Panc1 (cell line): ENCODE measurements around the gene NUP98. TPM values are rescaled to one million over a fixed set of nuclear protein-coding genes. Genes with fewer than 3 reads are reported as not detected.
A peak's percentile ranks its signal among the peaks of the same experiment; 100 is the strongest.

ENCODE experiments used
- ATAC-seq: fragments of 200-7000 bp; cut with Tn5 transposase; 2 replicates; pipeline ENCODE4 v1.9.1; 2020; ENCODE audit warnings: mild to moderate bottlenecking, moderate library complexity
- BruUV-seq: library from RNA; stranded (reverse); fragments of 400-500 nt; replicated peaks from 2 replicates; lab custom pipeline; 2021; lab: Mats Ljungman, UMichigan
- CTCF ChIA-PET: fragments of 300-600 bp; sonication (Branson Sonifier 250); formaldehyde crosslinking; loops from one replicate; lab custom pipeline; 2022; ENCODE audit warnings: antibody characterized with exemption; lab: Charles Lee
- POLR2A ChIA-PET: fragments of 300-600 bp; sonication (Branson Sonifier 250); formaldehyde crosslinking; loops from one replicate; lab custom pipeline; 2022; ENCODE audit warnings: antibody characterized with exemption; lab: Charles Lee
- DNase-seq: peaks from one replicate; pipeline ENCODE4 v3.0.0-alpha.2; 2010; ENCODE audit warnings: low read depth, low spot score
- H3K27ac ChIP-seq: 2 replicates; pipeline ENCODE4 v1.5.1; 2011; ENCODE audit warnings: mild to moderate bottlenecking, low read length, inconsistent platforms
- H3K27me3 ChIP-seq: fragments of 200-500 bp; sonication (Bioruptor generic); 2 replicates; pipeline ENCODE4 v1.6.0; 2014; ENCODE audit warnings: low read length, inconsistent platforms; ENCODE audit not compliant: control insufficient read depth, insufficient read depth
- H3K36me3 ChIP-seq: fragments of 200-500 bp; sonication (Bioruptor generic); 2 replicates; pipeline ENCODE4 v1.5.1; 2014; ENCODE audit warnings: inconsistent platforms, mild to moderate bottlenecking, low read length, moderate library complexity; ENCODE audit not compliant: control insufficient read depth, insufficient read depth
- H3K4me1 ChIP-seq: 2 replicates; pipeline ENCODE4 v1.5.1; 2011; ENCODE audit warnings: inconsistent platforms, mild to moderate bottlenecking, low read length, moderate library complexity; ENCODE audit not compliant: control insufficient read depth, insufficient read depth
- H3K4me3 ChIP-seq, 2 experiments: 2 replicates each; pipeline ENCODE4 v1.5.1; 2011 to 2012; ENCODE audit warnings: low read depth in 2 of 2, low read length in 2 of 2, mild to moderate bottlenecking in 2 of 2, inconsistent platforms in 1 of 2, moderate library complexity in 1 of 2
- H3K9me3 ChIP-seq: fragments of 200-500 bp; sonication (Bioruptor generic); 2 replicates; pipeline ENCODE4 v1.5.1; 2014; ENCODE audit warnings: low read depth, mild to moderate bottlenecking, inconsistent platforms, low read length, moderate library complexity; ENCODE audit not compliant: control insufficient read depth, insufficient read depth
- POLR2AphosphoS5 ChIP-seq: IDR thresholded peaks from 2 replicates; pipeline ENCODE4 v1.6.1; 2012; ENCODE audit warnings: mild to moderate bottlenecking, low read depth, low read length, moderate library complexity
- SIN3A ChIP-seq: IDR thresholded peaks from 2 replicates; pipeline ENCODE4 v1.6.1; 2012; ENCODE audit warnings: low read depth, mild to moderate bottlenecking, low read length, moderate library complexity, borderline replicate concordance; ENCODE audit not compliant: insufficient read depth
- TCF7L2 ChIP-seq: IDR thresholded peaks from 2 replicates; pipeline ENCODE4 v1.6.1; 2011; ENCODE audit warnings: mild to moderate bottlenecking, low read depth, low read length, inconsistent platforms
- in situ Hi-C: cut with HindIII; loops from 2 replicates; pipeline ENCODE4 v1.10.0; 2016; ENCODE audit warnings: low sequenced_read_pairs, low pct_unique_long_range_greater_than_20kb
- intact Hi-C: fragments of 100-400 bp; cut with micrococcal nuclease; formaldehyde crosslinking; loops from one replicate; pipeline ENCODE4 v1.10.0; 2022; ENCODE audit not compliant: unreplicated experiment
- total RNA-seq: library from RNA; stranded (reverse); gene quantifications from one replicate; pipeline ENCODE4 v1.2.1, GENCODE V29; 2021; ENCODE audit not compliant: unreplicated experiment
- TF ChIP-seq, protein P1 (sequence below): fragments of 450-650 bp; IDR thresholded peaks from 2 replicates; pipeline ENCODE4 v1.5.1; 2017; ENCODE audit warnings: mild to moderate bottlenecking
- TF ChIP-seq, protein P2 (sequence below), 2 experiments: IDR thresholded peaks; 2 replicates each; pipeline ENCODE4 v1.6.1; 2011 to 2012; ENCODE audit warnings: low read depth in 2 of 2, control low read depth in 1 of 2, low read length in 1 of 2, mild to moderate bottlenecking in 1 of 2, moderate library complexity in 1 of 2; ENCODE audit not compliant: insufficient read depth in 1 of 2

NUP98 gene
- total RNA-seq, 1 experiment from 2014 or later = 244 TPM

DNA sequence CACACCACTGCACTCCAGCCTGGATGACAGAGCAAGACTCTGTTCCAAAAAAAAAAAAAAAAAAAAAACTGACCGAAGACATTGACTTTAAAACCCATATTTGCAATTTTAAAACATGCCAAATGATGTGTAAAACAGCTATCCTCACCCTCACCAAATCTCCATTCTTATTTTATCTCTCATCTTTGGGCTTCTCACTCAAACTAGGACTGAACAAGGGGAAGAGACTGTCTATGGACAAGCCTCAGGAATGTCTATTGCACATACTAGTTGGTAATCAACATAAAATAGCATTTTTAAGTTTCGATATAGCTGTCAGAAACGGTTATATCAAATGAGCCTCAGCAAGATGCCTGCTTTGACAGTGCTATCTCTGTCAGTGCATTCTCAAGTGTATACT lies 118.3 kb downstream of the NUP98 start:
- ATAC-seq (no peak), DNase-seq (no peak)
- ChIA-PET CTCF (no interaction called here), POLR2A (interaction anchor here (0.6 kb wide), 1 partner anchor 15 kb away, joined by 5 read pairs; no protein-coding TSS in a partner anchor)
- TF ChIP-seq, protein P1, sequence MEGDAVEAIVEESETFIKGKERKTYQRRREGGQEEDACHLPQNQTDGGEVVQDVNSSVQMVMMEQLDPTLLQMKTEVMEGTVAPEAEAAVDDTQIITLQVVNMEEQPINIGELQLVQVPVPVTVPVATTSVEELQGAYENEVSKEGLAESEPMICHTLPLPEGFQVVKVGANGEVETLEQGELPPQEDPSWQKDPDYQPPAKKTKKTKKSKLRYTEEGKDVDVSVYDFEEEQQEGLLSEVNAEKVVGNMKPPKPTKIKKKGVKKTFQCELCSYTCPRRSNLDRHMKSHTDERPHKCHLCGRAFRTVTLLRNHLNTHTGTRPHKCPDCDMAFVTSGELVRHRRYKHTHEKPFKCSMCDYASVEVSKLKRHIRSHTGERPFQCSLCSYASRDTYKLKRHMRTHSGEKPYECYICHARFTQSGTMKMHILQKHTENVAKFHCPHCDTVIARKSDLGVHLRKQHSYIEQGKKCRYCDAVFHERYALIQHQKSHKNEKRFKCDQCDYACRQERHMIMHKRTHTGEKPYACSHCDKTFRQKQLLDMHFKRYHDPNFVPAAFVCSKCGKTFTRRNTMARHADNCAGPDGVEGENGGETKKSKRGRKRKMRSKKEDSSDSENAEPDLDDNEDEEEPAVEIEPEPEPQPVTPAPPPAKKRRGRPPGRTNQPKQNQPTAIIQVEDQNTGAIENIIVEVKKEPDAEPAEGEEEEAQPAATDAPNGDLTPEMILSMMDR = no peak
- TF ChIP-seq POLR2AphosphoS5 = no peak
- TF ChIP-seq, protein P2, sequence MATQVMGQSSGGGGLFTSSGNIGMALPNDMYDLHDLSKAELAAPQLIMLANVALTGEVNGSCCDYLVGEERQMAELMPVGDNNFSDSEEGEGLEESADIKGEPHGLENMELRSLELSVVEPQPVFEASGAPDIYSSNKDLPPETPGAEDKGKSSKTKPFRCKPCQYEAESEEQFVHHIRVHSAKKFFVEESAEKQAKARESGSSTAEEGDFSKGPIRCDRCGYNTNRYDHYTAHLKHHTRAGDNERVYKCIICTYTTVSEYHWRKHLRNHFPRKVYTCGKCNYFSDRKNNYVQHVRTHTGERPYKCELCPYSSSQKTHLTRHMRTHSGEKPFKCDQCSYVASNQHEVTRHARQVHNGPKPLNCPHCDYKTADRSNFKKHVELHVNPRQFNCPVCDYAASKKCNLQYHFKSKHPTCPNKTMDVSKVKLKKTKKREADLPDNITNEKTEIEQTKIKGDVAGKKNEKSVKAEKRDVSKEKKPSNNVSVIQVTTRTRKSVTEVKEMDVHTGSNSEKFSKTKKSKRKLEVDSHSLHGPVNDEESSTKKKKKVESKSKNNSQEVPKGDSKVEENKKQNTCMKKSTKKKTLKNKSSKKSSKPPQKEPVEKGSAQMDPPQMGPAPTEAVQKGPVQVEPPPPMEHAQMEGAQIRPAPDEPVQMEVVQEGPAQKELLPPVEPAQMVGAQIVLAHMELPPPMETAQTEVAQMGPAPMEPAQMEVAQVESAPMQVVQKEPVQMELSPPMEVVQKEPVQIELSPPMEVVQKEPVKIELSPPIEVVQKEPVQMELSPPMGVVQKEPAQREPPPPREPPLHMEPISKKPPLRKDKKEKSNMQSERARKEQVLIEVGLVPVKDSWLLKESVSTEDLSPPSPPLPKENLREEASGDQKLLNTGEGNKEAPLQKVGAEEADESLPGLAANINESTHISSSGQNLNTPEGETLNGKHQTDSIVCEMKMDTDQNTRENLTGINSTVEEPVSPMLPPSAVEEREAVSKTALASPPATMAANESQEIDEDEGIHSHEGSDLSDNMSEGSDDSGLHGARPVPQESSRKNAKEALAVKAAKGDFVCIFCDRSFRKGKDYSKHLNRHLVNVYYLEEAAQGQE (IDR thresholded peaks at IDR 0.05; ENCODE audit: insufficient read depth in 1 of 2, low read depth in 2 of 2, low read length in 1 of 2) = no peak
- TF ChIP-seq SIN3A = no peak
- no peak for TF ChIP-seq TCF7L2
- intact Hi-C loops (no loop called here), in situ Hi-C loops (no loop called here)
- BruUV-seq = no TSS peak
- H3K4me1 ChIP-seq = no peaks in the 10 kb centered on the region
- no peak overlapping the region for H3K27ac ChIP-seq
- H3K9me3 ChIP-seq = no peaks in the 10 kb centered on the region
- H3K27me3 ChIP-seq = no peaks in the 10 kb centered on the region
- H3K4me3 ChIP-seq = no peak overlapping the region
- H3K36me3 ChIP-seq = peaks cover 75% of the 10 kb centered on the region

DNA sequence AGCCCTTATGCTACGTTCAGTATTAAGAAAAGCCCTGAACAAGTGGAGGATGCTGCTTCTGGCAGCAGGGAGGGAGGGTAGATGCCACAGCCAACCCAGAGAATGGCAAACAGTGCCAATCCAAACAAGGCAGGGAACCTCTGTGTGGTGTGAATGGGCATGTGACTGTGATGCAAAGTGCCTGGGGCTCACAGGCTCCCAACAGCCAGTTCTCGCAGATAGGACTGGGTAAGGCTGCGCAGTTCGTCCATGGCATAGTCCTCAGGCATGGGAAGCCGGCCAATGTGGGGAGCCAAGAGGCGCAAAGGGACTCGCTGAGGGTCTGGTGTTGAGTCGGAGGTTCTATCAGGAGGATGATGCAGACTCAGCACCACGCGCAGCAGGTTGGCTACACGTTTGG lies 121.4 kb downstream of the NUP98 start:
- DNase-seq (no peak), ATAC-seq (peak; percentile 20; the same call in 1 of the 2 replicates)
- no peak overlapping the region for H3K4me3 ChIP-seq
- peaks cover 61% of the 10 kb centered on the region for H3K36me3 ChIP-seq
- TF ChIP-seq POLR2AphosphoS5 = no peak
- H3K27me3 ChIP-seq = no peaks in the 10 kb centered on the region
- POLR2A ChIA-PET = no interaction called here
- CTCF ChIA-PET = no interaction called here
- intact Hi-C loops = no loop called here
- H3K4me1 ChIP-seq = no peaks in the 10 kb centered on the region
- H3K27ac ChIP-seq = no peak overlapping the region
- no peaks in the 10 kb centered on the region for H3K9me3 ChIP-seq
- BruUV-seq = no TSS peak
- in situ Hi-C loops = no loop called here

DNA sequence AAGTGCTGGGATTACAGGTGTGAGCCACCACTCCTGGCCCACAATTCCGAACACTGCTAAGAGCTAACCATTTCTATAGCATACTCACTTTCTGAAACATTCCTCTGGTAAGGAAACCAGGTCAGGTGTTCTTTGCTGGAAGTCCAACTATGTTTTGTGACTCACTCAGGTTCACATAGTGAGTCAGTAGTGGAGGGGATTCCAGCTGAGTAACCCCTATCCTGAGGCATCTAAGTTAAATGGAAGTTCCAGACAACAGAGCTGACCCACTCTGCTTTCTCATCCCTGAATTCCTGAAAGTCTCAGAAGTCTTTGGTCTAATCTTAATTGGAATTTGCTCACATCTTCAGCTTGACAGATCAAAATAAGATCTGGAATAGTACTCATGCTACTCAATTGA lies 123.2 kb downstream of the NUP98 start:
- no TSS peak for BruUV-seq
- ChIA-PET POLR2A (no interaction called here), CTCF (no interaction called here)
- H3K36me3 ChIP-seq = peaks cover 47% of the 10 kb centered on the region
- intact Hi-C loops (no loop called here), in situ Hi-C loops (no loop called here)
- H3K4me3 ChIP-seq = no peak overlapping the region
- no peak overlapping the region for H3K27ac ChIP-seq
- H3K4me1 ChIP-seq = no peaks in the 10 kb centered on the region
- no peak for TF ChIP-seq TCF7L2
- TF ChIP-seq, protein P1 = no peak
- no peak for TF ChIP-seq SIN3A
- TF ChIP-seq, protein P2 (IDR thresholded peaks at IDR 0.05; ENCODE audit: insufficient read depth in 1 of 2, low read depth in 2 of 2, low read length in 1 of 2) = no peak
- TF ChIP-seq POLR2AphosphoS5 = no peak
- H3K27me3 ChIP-seq = no peaks in the 10 kb centered on the region
- peak; percentile 65 for ATAC-seq
- no peaks in the 10 kb centered on the region for H3K9me3 ChIP-seq
- peak; percentile 82 for DNase-seq
